GM12891 (cell line): ENCODE measurements around the gene RPS5.
"Not testable (repeated sequence)": the region's sequence is repeated elsewhere in the genome, so short reads cannot be mapped to it uniquely, and the experiment has no call there.

Experiments used
- DNase-seq: peaks from one replicate; pipeline ENCODE4 v3.0.0; 2011; ENCODE audit warnings: low spot score; ENCODE audit not compliant: insufficient read length
- FAIRE-seq: peaks from 2 replicates; lab custom pipeline; 2011; peaks lifted over from hg19 to GRCh38; lab: Jason Lieb, UNC
- PAX5 ChIP-seq: IDR thresholded peaks from 2 replicates; pipeline ENCODE4 v1.6.1; 2011; ENCODE audit warnings: low read length, moderate library complexity, mild to moderate bottlenecking; ENCODE audit not compliant: insufficient read depth, severe bottlenecking
- POLR2A ChIP-seq: IDR thresholded peaks from 2 replicates; pipeline ENCODE4 v1.6.1; 2011; ENCODE audit warnings: low read depth, low read length, control low read depth
- POLR2AphosphoS5 ChIP-seq: IDR thresholded peaks from 2 replicates; pipeline ENCODE4 v1.6.1; 2011; ENCODE audit warnings: low read depth, low read length, control low read depth
- POU2F2 ChIP-seq: IDR thresholded peaks from 2 replicates; pipeline ENCODE4 v1.6.1; 2011; ENCODE audit warnings: low read depth, mild to moderate bottlenecking, control low read depth, low read length, moderate library complexity
- SPI1 ChIP-seq: IDR thresholded peaks from 2 replicates; pipeline ENCODE4 v1.6.1; 2011; ENCODE audit warnings: low read depth, low read length, control low read depth
- TAF1 ChIP-seq: IDR thresholded peaks from 2 replicates; pipeline ENCODE4 v1.6.1; 2011; ENCODE audit warnings: low read depth, low read length, control low read depth

Gene RPS5

GRCh38 chr19:58440556-58440955, 53.5 kb downstream of the RPS5 start:
- no peak for FAIRE-seq

GRCh38 chr19:58442986-58443385, 55.9 kb downstream of the RPS5 start:
- not testable (repeated sequence) for DNase-seq, FAIRE-seq

More at GRCh38 chr19:58440556-58440955, 53.5 kb downstream of the RPS5 start:
- no peak for DNase-seq
- TF ChIP-seq PAX5 (no peak), TAF1 (no peak), POLR2A (no peak), POU2F2 (no peak), POLR2AphosphoS5 (no peak), SPI1 (no peak)
